OCI-LY1 (cell line): ENCODE measurements around the gene C10orf88.

Source experiments
- H2AFZ ChIP-seq: fragments of 200-600 bp; sonication (generic), shearing (Covaris generic); 2 replicates; pipeline ENCODE4 v1.6.0; 2014; ENCODE audit warnings: antibody characterized with exemption, mild to moderate bottlenecking, low read length
- H3F3A ChIP-seq: fragments of 200-600 bp; sonication (generic), shearing (Covaris generic); 2 replicates; pipeline ENCODE4 v1.6.0; 2014; ENCODE audit warnings: mild to moderate bottlenecking, antibody characterized with exemption, low read length, moderate library complexity; ENCODE audit not compliant: insufficient read depth
- H3K27ac ChIP-seq: fragments of 200-600 bp; sonication (generic); 2 replicates; pipeline ENCODE4 v1.5.1; 2014; ENCODE audit warnings: low read length, mixed run types, mild to moderate bottlenecking, low read depth; ENCODE audit not compliant: poor library complexity, severe bottlenecking
- H3K27me3 ChIP-seq: fragments of 200-600 bp; sonication (generic); 2 replicates; pipeline ENCODE4 v1.6.0; 2014; ENCODE audit warnings: antibody characterized with exemption, mild to moderate bottlenecking, low read length, moderate library complexity; ENCODE audit not compliant: insufficient read depth
- H3K36me3 ChIP-seq: fragments of 200-600 bp; sonication (generic); 2 replicates; pipeline ENCODE4 v1.6.1; 2014; ENCODE audit warnings: mild to moderate bottlenecking, antibody characterized with exemption, low read length, moderate library complexity, mixed read lengths; ENCODE audit not compliant: insufficient read depth
- H3K4me1 ChIP-seq: fragments of 200-600 bp; sonication (generic); 2 replicates; pipeline ENCODE4 v1.5.1; 2014; ENCODE audit warnings: mild to moderate bottlenecking, low read length, moderate library complexity; ENCODE audit not compliant: insufficient read depth, severe bottlenecking
- H3K4me2 ChIP-seq: fragments of 200-600 bp; sonication (generic), shearing (Covaris generic); 2 replicates; pipeline ENCODE4 v1.6.1; 2014; ENCODE audit warnings: low read length
- H3K4me3 ChIP-seq: fragments of 200-600 bp; sonication (generic); 2 replicates; pipeline ENCODE4 v1.5.1; 2014; ENCODE audit warnings: low read length, low read depth, mild to moderate bottlenecking, mixed read lengths; ENCODE audit not compliant: poor library complexity, severe bottlenecking
- H3K79me2 ChIP-seq: fragments of 200-600 bp; shearing (Covaris generic); 2 replicates; pipeline ENCODE4 v1.6.1; 2016; ENCODE audit warnings: mixed run types, low read length, mixed read lengths; ENCODE audit not compliant: insufficient read depth
- H3K9ac ChIP-seq: fragments of 200-600 bp; sonication (generic), shearing (Covaris generic); 2 replicates; pipeline ENCODE4 v1.6.1; 2014; ENCODE audit warnings: mild to moderate bottlenecking, low read length, mixed read lengths
- H3K9me2 ChIP-seq: fragments of 200-600 bp; sonication (generic), shearing (Covaris generic); 2 replicates; pipeline ENCODE4 v1.6.1; 2014; ENCODE audit warnings: low read depth, mild to moderate bottlenecking, low read length, mixed read lengths
- H3K9me3 ChIP-seq: fragments of 200-600 bp; shearing (Covaris generic); 2 replicates; pipeline ENCODE4 v1.6.1; 2014; ENCODE audit warnings: low read length, mixed read lengths
- H4K20me1 ChIP-seq: fragments of 200-600 bp; sonication (generic), shearing (Covaris generic); 2 replicates; pipeline ENCODE4 v1.6.0; 2016; ENCODE audit warnings: mild to moderate bottlenecking, low read length; ENCODE audit not compliant: insufficient read depth
- CTCF ChIP-seq: fragments of 200-600 bp; sonication (generic), shearing (Covaris generic); IDR thresholded peaks from 2 replicates; pipeline ENCODE4 v1.5.1; 2017; ENCODE audit warnings: mild to moderate bottlenecking, antibody characterized with exemption, low read length, moderate library complexity, mixed read lengths
- EZH2 ChIP-seq: fragments of 200-600 bp; sonication (generic), shearing (Covaris generic); IDR thresholded peaks from 2 replicates; pipeline ENCODE4 v1.8.0; 2017; ENCODE audit warnings: borderline replicate concordance, mixed run types, mild to moderate bottlenecking, antibody characterized with exemption, low read length, moderate library complexity, mixed read lengths

Gene C10orf88

GRCh38 chr10:122999347-122999746 lies 45.3 kb upstream of the C10orf88 start:
- TF ChIP-seq CTCF (no peak), EZH2 (no peak)
- no peak overlapping the region for H3K9ac ChIP-seq
- H3K4me1 ChIP-seq = peaks cover 3% of the 10 kb centered on the region
- no peaks in the 10 kb centered on the region for H3K27me3 ChIP-seq
- no peaks in the 10 kb centered on the region for H4K20me1 ChIP-seq
- H3K79me2 ChIP-seq = peaks cover 44% of the 10 kb centered on the region
- no peaks in the 10 kb centered on the region for H3F3A ChIP-seq
- H3K9me3 ChIP-seq = no peaks in the 10 kb centered on the region
- no peak overlapping the region for H3K4me3 ChIP-seq
- no peak overlapping the region for H3K27ac ChIP-seq
- H3K36me3 ChIP-seq = peaks cover 56% of the 10 kb centered on the region
- H3K4me2 ChIP-seq = no peak overlapping the region
- H2AFZ ChIP-seq = no peak overlapping the region
- H3K9me2 ChIP-seq = no peaks in the 10 kb centered on the region

- H3K9me3 ChIP-seq = no peaks in the 10 kb centered on the region
- H3K27ac ChIP-seq = no peak overlapping the region
- no peak overlapping the region for H3K4me2 ChIP-seq
- no peak overlapping the region for H2AFZ ChIP-seq
- H3K27me3 ChIP-seq = no peaks in the 10 kb centered on the region
- H3F3A ChIP-seq = no peaks in the 10 kb centered on the region
- no peak overlapping the region for H3K4me3 ChIP-seq
- no peaks in the 10 kb centered on the region for H3K9me2 ChIP-seq
- no peak for TF ChIP-seq EZH2
- TF ChIP-seq CTCF = no peak
- no peak overlapping the region for H3K9ac ChIP-seq
- no peaks in the 10 kb centered on the region for H4K20me1 ChIP-seq
- peaks cover 60% of the 10 kb centered on the region for H3K36me3 ChIP-seq
- peaks cover 40% of the 10 kb centered on the region for H3K79me2 ChIP-seq
- H3K4me1 ChIP-seq = peaks cover 3% of the 10 kb centered on the region
Observed at GRCh38 chr10:122998934-122999333, 44.9 kb upstream of the C10orf88 start.

- Histone ChIP-seq H3K9me2 (no peaks in the 10 kb centered on the region), H4K20me1 (no peaks in the 10 kb centered on the region), H3K4me3 (no peak overlapping the region), H3K9ac (no peak overlapping the region), H2AFZ (no peak overlapping the region), H3F3A (no peaks in the 10 kb centered on the region), H3K36me3 (peaks cover 64% of the 10 kb centered on the region), H3K4me1 (peaks cover 3% of the 10 kb centered on the region), H3K4me2 (no peak overlapping the region), H3K27ac (no peak overlapping the region), H3K27me3 (no peaks in the 10 kb centered on the region), H3K79me2 (peaks cover 35% of the 10 kb centered on the region), H3K9me3 (no peaks in the 10 kb centered on the region)
- TF ChIP-seq EZH2 (no peak), CTCF (no peak)
Observed at GRCh38 chr10:122998360-122998917, 44.4 kb upstream of the C10orf88 start.
